Tibial nerve (tissue), 4 donors: Measurements from ENCODE around the gene QRFP. TPM values are rescaled to one million over a fixed set of nuclear protein-coding genes. Genes with fewer than 3 reads are reported as not detected.

Source experiments
- DNase-seq, 2 donors: peaks; one replicate each; pipeline ENCODE4 v3.0.0-alpha.2; 2019; ENCODE audit warnings: low spot score in 2 of 2
- H3K27ac ChIP-seq, 4 donors: fragments of 200-600 bp; sonication (generic) in 3 of 4; one replicate each; pipeline ENCODE4 v1.5.1; 2017 to 2019; ENCODE audit warnings: mild to moderate bottlenecking in 1 of 4
- H3K27me3 ChIP-seq, 2 donors: fragments of 200-600 bp; sonication (generic) in 1 of 2; one replicate each; pipeline versions ENCODE4 v1.5.1 to v1.6.0; 2017 to 2019
- H3K36me3 ChIP-seq, 3 donors: fragments of 200-600 bp; sonication (generic); one replicate each; pipeline ENCODE4 v1.5.1; 2018 to 2019
- H3K4me1 ChIP-seq, 4 donors: fragments of 200-600 bp; sonication (generic) in 3 of 4; one replicate each; pipeline ENCODE4 v1.5.1; 2017 to 2019
- H3K4me3 ChIP-seq, 4 donors: fragments of 200-600 bp; sonication (generic) in 3 of 4; one replicate each; pipeline ENCODE4 v1.5.1; 2017 to 2019; ENCODE audit warnings: mild to moderate bottlenecking in 1 of 4, moderate library complexity in 1 of 4
- H3K9me3 ChIP-seq, 4 donors: fragments of 200-600 bp; sonication (generic) in 3 of 4; one replicate each; pipeline ENCODE4 v1.5.1; 2017 to 2019
- EP300 ChIP-seq, 2 donors: sonication (generic); formaldehyde crosslinking; IDR thresholded peaks; one replicate each; pipeline ENCODE4 v1.6.1; 2017; ENCODE audit warnings: antibody characterized with exemption in 2 of 2, mild to moderate bottlenecking in 1 of 2
- POLR2A ChIP-seq, 2 donors: fragments of 450-650 bp; IDR thresholded peaks; one replicate each; pipeline ENCODE4 v1.6.1; 2017; ENCODE audit warnings: antibody characterized with exemption in 2 of 2, mild to moderate bottlenecking in 2 of 2, moderate library complexity in 2 of 2
- WGBS, 2 donors: methylation state at CpG; one replicate each; pipeline ENCODE4 v1.1.5; 2018; 5-methylcytosine and 5-hydroxymethylcytosine counted together
- total RNA-seq, 4 donors: library from RNA; depleted of rRNA; stranded (reverse); fragments of >200 nt; gene quantifications; one replicate each; pipeline ENCODE4 v1.1.0, GENCODE V29; 2016
- TF ChIP-seq, protein P1 (sequence below), 5 experiments: fragments of 200-600 bp in 3 of 5; fragments of 450-650 bp in 2 of 5; sonication (generic) in 3 of 5; IDR thresholded peaks; one replicate each; pipeline ENCODE4 v1.5.1; 2016 to 2019; ENCODE audit warnings: antibody characterized with exemption in 5 of 5, mild to moderate bottlenecking in 3 of 5, moderate library complexity in 2 of 5

QRFP gene
- total RNA-seq, 4 donors from 2014 or later = not detected

DNA sequence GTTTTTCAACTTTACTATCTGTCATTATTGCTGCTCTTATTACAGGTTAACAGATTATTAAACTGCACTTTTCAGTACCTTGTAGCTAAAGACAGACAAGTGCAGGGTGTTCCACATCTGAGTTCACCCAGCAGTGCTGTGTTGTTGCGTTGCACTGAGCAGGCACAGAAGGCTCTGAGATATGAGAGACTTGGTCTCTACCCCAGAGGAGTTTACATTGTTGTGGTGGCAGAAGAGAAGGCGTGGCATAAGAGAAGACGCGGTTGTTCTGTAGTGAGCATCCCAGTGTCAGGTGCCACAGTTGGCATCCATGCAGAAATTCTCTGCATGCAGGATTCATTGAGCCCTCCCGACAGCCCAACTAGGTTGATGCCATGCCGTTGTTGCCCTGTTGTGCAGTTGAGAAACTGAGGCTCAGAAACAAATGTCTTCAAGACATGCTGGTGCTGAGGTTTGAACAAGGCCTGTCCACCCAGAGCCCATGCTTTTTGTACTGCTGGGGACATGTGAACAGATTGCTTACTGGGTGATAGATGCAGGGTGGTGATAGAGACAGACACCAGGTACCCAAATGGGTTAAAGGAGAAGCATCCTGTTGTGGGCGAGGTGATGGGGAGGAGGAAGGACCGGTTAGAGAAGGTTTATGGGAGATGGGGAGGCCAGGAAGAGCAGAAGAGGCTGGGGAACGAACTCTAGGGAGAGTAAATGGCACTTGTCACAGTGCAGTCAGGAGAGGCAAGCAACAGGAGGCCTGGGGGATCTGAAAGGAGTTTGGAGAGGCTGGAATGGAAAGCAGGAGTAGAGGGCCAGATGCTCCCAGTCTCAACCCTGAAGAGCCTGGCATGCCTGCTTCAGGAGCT is 53.3 kb downstream of the QRFP start:
- TF ChIP-seq EP300 (IDR thresholded peaks at IDR 0.05) (no peak), POLR2A (IDR thresholded peaks at IDR 0.05) (no peak)
- TF ChIP-seq, protein P1, sequence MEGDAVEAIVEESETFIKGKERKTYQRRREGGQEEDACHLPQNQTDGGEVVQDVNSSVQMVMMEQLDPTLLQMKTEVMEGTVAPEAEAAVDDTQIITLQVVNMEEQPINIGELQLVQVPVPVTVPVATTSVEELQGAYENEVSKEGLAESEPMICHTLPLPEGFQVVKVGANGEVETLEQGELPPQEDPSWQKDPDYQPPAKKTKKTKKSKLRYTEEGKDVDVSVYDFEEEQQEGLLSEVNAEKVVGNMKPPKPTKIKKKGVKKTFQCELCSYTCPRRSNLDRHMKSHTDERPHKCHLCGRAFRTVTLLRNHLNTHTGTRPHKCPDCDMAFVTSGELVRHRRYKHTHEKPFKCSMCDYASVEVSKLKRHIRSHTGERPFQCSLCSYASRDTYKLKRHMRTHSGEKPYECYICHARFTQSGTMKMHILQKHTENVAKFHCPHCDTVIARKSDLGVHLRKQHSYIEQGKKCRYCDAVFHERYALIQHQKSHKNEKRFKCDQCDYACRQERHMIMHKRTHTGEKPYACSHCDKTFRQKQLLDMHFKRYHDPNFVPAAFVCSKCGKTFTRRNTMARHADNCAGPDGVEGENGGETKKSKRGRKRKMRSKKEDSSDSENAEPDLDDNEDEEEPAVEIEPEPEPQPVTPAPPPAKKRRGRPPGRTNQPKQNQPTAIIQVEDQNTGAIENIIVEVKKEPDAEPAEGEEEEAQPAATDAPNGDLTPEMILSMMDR (IDR thresholded peaks at IDR 0.05) = no peak
- H3K4me3 ChIP-seq = no peak overlapping the region
- 77 to 80% methylated on average over 9 of the region's 9 CpGs for whole genome bisulfite sequencing, 2 donors
- H3K27me3 ChIP-seq = no peaks in the 10 kb centered on the region
- peak overlapping the region; percentile 0 to 98 (median 46) for H3K27ac ChIP-seq
- H3K9me3 ChIP-seq = no peaks in the 10 kb centered on the region
- no peak for DNase-seq
- no peaks in the 10 kb centered on the region for H3K36me3 ChIP-seq
- peaks cover 0 to 98% (median 53%) of the 10 kb centered on the region in 4 donors for H3K4me1 ChIP-seq

Other genes starting within 250 kb of the QRFP start
- gene PRDM12, start 232.2 kb downstream of the QRFP start, total RNA-seq = not detected
- 10 to 100 TPM; 17.3 to 26.7 (median 24.9) TPM for gene EXOSC2, start 203.0 kb downstream of the QRFP start, total RNA-seq
- 100 to 1,000 TPM in 1 of 4 donors, 10 to 100 TPM in 3; 58.0 to 105 (median 78.6) TPM for gene ABL1, start 61.6 kb downstream of the QRFP start, total RNA-seq
- not detected for gene FIBCD1, start 42.4 kb upstream of the QRFP start, total RNA-seq
- 1 to 10 TPM in 1 of 4 donors, under 1 TPM in 1, not detected in 2; 0.21 to 1.6 TPM for gene LAMC3, start 112.4 kb upstream of the QRFP start, total RNA-seq
- gene AIF1L, start 199.7 kb upstream of the QRFP start, total RNA-seq = 10 to 100 TPM; 42.9 to 55.9 (median 50.0) TPM
- 10 to 100 TPM; 39.8 to 94.2 (median 70.2) TPM for gene NUP214, start 228.8 kb upstream of the QRFP start, total RNA-seq